ENCODE measurements around the gene TRIM34. TPM values are rescaled to one million over a fixed set of nuclear protein-coding genes. Genes with fewer than 3 reads are reported as not detected.

TRIM34 gene
- total and polyA plus RNA-seq, 2 of the 8 experiments (the other 6 are each of a cell fraction or from before 2014, with no cell fraction given), result 0.76 to 5.8 TPM

DNA sequence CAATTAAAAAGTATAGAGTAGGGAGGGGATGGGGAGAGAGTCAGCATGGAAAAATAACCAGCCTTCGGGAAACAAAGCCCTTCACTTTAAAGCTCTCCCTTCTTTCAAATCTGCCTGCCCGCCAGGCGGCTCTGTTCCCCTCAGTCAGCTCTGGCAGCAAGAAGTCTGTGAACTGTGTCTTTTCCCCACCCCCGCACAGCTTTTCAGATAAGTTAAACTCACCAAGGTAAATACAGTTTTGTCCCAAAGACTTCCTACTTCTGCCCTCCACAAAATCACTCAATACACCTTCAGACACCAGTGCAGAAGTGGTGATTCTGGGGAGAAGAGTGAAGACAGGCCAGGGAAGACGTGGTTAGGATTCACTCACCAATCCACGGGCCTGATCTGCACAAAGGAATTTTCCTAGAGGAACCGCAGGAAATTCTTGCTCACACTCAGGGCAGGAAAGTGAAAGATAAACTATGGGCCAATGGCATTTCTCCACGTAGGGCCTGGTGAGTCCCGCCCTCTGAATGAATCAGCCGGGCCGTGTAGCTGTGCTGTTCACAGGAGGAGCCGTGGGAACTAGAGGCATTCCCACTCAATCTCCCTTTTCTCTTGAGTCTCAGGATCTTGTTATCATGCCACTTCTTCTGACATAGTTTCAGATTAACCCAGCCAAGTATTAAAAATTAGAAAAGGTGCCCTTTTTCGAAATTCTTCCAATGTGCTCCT lies 60.0 kb downstream of the TRIM34 start, which contains the start of gene TRIM5 (continued):
- TF ChIP-seq E2F6 (IDR thresholded peaks at IDR 0.05), result no peak
- TF ChIP-seq TEAD4 (IDR thresholded peaks at IDR 0.05; ENCODE audit: low read depth, low read length), result no peak
- TF ChIP-seq, protein P1, sequence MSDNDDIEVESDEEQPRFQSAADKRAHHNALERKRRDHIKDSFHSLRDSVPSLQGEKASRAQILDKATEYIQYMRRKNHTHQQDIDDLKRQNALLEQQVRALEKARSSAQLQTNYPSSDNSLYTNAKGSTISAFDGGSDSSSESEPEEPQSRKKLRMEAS (IDR thresholded peaks at IDR 0.05), result no peak
- no peak for TF ChIP-seq KDM1A (IDR thresholded peaks at IDR 0.05; ENCODE audit: borderline replicate concordance, low read length)
- TF ChIP-seq RBBP5 (IDR thresholded peaks at IDR 0.05; ENCODE audit: borderline replicate concordance, low read depth, low read length), result peak; percentile 80
- no peak for TF ChIP-seq SP4 (IDR thresholded peaks at IDR 0.05; ENCODE audit: low read length)
- TF ChIP-seq CHD2 (IDR thresholded peaks at IDR 0.05; ENCODE audit: low read length), result no peak
- TF ChIP-seq POU5F1 (IDR thresholded peaks at IDR 0.05; ENCODE audit: low read depth, low read length), result no peak
- TF ChIP-seq, protein P2, sequence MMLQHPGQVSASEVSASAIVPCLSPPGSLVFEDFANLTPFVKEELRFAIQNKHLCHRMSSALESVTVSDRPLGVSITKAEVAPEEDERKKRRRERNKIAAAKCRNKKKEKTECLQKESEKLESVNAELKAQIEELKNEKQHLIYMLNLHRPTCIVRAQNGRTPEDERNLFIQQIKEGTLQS (IDR thresholded peaks at IDR 0.05; ENCODE audit: insufficient read depth, low read depth, low read length), result no peak
- no peak for TF ChIP-seq JUND (IDR thresholded peaks at IDR 0.05; ENCODE audit: low read length)
- no peak for TF ChIP-seq SIX5 (IDR thresholded peaks at IDR 0.05; ENCODE audit: low read depth, low read length)
- TF ChIP-seq NANOG (IDR thresholded peaks at IDR 0.05; ENCODE audit: insufficient read depth, low read depth, low read length, poor library complexity, severe bottlenecking), result no peak
- 0 out of 2 replicates have a peak, but pooled peaks have one; percentile 6 for TF ChIP-seq SP1 (IDR thresholded peaks at IDR 0.05; ENCODE audit: low read depth, low read length)
- TF ChIP-seq SUZ12 (IDR thresholded peaks at IDR 0.05; ENCODE audit: low read length), result no peak
- peak; percentile 39 to 54 for TF ChIP-seq RAD21 (IDR thresholded peaks at IDR 0.05 in 1 of 2, conservative IDR thresholded peaks at IDR 0.05 in 1 of 2; ENCODE audit: low read depth in 2 of 2, low read length in 2 of 2)
- TF ChIP-seq HDAC6 (IDR thresholded peaks at IDR 0.05; ENCODE audit: low read depth, low read length), result no peak
- TF ChIP-seq TAF7 (optimal IDR thresholded peaks at IDR 0.05; ENCODE audit: borderline replicate concordance, low read depth, low read length), result no peak
- TF ChIP-seq POLR2A (IDR thresholded peaks at IDR 0.05; ENCODE audit: control extremely low read depth in 1 of 2, low read depth in 2 of 2, low read length in 2 of 2), result peak in 1 of 2 experiments; percentile 85; a peak in 2 of 3 replicates
- TF ChIP-seq GABPA (IDR thresholded peaks at IDR 0.05; ENCODE audit: borderline replicate concordance, insufficient read depth, low read length), result no peak
- TF ChIP-seq JUN (IDR thresholded peaks at IDR 0.05; ENCODE audit: low read depth, low read length), result no peak
- no peak for TF ChIP-seq RXRA (IDR thresholded peaks at IDR 0.05; ENCODE audit: insufficient read depth, low read depth, low read length)
- TF ChIP-seq SP2 (IDR thresholded peaks at IDR 0.05; ENCODE audit: low read length), result no peak
- 0 out of 2 replicates have a peak, but pooled peaks have one; percentile 29 for TF ChIP-seq PHF8 (conservative IDR thresholded peaks at IDR 0.05; ENCODE audit: low read depth, low read length)
